GM21423 (cell line): Measurements from ENCODE around the gene NEK6.

Source experiments
- ATAC-seq: cut with Tn5 transposase; IDR thresholded peaks from one replicate; pipeline ENCODE4 v1.9.1; 2021; ENCODE audit warnings: mild to moderate bottlenecking, moderate library complexity; ENCODE audit not compliant: unreplicated experiment

The NEK6 gene

DNA sequence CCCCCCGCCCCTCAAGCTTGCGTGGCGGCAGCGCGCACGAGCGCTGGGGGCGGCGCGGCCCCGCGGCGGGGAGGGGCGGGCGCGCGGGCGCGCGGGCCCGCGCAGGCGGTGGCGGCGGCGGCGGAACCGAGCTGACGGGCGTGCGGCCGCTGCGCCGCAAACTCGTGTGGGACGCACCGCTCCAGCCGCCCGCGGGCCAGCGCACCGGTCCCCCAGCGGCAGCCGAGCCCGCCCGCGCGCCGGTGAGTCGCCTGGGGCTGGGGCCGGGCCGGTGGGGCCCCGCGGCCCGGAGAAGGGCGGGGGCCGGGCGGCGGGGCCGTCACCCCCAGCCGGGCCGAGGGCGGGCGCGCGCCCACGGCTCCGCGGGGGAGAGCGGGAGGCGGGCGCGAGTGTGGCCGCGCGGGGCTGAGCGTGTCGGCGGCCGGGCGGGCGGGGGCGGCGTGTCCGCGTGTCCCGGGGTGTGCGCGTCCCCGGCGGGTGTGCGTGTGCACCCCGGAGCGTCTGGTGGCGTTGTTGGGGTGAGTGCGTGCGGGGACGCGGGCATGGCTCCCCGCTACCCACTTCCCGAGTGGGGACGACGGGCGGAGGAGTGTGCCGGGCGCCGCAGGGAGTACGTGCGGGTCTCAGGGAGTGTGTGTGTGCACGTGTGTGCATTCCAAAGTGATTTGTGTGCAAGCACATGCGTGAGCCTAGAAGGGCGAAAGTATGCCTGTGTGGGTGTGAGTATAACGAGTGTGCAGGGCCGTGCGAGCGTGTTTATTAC, at the start of gene NEK6:
Gene NEK6, plus strand, starts transcription at position 106 of the 763 bp plus-strand sequence. CDS start 44,016 bp downstream, outside the sequence.
- no peak for ATAC-seq

DNA sequence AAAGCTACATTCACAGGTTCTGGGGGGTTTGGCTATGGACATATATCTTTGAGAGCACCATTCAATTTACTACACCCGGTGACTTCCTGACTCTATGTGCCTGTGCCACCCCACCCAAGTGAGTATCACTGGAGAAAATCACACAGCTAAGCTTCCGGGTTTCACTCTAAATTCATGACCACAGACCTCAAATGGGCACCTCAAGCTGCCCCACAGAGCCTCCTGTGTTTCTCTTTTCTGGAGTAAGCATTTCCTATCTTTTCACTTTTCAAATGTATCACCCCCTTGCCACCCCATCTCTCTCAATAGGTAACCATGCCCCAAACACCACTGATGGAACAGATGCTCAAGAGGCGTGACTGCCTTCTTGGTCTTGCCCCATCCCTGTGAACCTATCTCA, 49.2 kb upstream of the NEK6 start:
- peak; percentile 41 for ATAC-seq

DNA sequence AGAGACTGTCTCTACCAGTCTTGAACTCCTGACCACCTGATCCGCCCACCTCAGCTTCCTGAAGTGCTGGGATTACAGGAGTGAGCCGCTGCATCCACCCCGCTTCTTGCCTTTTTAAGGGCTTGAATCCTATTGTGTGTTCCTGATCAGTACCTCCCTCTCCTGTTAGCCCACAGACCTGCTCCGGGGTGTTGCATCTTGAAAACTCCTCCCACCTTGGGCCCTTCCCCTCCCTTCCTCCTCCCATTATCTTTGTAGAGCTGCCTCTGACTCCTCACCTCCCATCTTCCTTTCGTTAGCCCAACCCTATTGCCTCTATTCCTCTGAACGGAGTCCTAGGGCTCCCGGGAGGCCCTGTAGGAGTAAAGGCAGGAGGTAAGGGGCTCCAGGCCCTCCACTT, 48.5 kb upstream of the NEK6 start:
- ATAC-seq, result no peak

- no peak for ATAC-seq
Measured at GRCh38 chr9:124209774-124210173, 48.0 kb upstream of the NEK6 start.

DNA sequence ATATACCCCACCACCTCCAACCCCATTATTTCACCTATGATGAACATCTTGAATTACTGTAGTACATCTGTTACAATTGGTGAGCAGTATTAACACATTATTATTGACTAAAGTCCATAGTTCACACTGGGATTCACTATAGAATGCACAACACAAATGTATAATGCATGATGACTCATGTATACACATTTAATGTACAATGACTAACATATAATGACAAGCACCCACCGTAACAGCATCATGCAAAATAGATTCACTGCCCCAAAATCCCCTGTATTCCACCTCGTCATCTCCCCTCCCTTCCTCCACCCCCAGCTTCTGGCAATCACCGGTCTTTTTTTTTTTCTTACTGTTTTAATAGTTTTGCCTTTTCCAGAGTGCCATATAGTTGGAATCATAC, 47.1 kb upstream of the NEK6 start:
- no peak for ATAC-seq

DNA sequence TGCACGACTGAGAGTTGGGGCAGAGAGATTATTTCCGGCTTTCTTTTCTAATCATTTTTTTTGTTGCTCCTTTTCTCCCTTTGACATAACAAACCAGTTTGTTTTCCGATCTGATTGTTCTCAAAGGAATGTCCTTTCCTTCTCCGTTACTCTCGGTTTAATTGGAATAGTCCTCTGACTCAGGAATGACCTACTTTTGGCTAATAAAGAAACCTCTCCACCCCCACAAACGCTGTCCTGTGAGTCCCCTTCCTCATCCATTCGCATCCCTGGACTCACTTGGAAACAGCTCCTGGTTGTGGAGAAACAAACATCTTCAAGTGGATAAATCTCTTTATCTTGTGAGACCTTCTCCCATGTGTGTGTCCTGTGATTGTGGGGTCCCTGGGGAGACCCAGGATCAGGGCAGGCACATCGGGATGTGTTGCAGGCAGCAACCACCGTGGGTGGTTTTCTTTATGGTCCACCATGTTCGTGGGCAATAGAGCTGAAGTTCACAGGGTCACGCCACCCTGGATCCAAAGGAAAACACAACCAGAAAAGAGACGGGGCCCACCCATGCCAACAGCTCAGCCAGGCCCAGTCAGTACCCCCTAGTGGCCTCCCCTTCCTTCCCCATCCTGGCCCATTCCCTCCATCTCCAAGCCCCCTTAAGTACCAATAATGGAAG, 45.2 kb upstream of the NEK6 start:
- no peak for ATAC-seq

DNA sequence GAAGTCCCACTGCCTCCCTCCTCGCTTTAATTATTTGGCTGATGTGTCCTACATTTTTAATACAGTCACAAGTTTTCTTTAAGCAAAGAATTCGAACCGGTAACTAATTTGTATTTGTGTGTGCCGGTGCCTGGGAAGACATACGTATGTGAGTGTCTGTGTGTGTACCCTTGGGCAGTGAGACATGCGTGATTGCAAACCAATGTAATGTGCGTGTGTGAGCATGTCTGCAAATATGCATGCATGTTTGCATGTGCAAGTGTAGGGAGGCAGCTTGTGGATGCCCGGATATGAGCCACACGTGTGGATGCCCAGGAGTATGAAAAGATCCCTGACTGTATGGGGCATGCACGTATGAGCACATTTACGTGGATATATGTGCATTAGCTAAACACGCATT, 44.4 kb upstream of the NEK6 start:
- ATAC-seq, result no peak

- no peak for ATAC-seq
Measured at GRCh38 chr9:124214116-124214515, 43.6 kb upstream of the NEK6 start.

GRCh38 chr9:124214596-124215367, 43.0 kb upstream of the NEK6 start:
- no peak for ATAC-seq

DNA sequence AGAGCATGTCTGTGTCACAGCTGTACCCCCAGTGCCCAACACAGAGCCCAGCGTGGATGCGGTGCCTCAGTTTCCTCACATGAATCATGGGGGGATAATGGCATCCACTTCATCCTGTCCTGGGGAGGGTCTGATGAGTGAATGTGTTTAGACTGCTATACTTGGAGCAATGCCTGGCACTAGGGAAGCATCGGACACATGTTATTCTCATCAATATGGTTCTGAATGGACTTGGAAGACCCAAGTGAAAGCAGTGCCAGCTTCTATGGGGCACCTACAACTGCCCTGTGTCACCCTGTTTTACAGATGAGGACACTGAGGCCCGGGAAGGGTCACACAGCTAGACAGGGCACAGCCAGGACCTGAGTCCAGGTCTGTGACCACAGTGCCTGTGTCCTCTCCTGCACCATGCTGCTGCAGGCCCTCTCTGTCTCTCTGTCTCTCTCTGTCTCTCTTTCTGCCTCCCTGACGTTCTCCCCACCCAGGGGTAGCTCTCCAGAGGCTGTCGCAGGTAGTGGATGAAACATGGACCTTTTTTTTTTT, 42.3 kb upstream of the NEK6 start:
- ATAC-seq, result no peak

- no peak for ATAC-seq
Measured at GRCh38 chr9:124215956-124216355, 41.8 kb upstream of the NEK6 start.

DNA sequence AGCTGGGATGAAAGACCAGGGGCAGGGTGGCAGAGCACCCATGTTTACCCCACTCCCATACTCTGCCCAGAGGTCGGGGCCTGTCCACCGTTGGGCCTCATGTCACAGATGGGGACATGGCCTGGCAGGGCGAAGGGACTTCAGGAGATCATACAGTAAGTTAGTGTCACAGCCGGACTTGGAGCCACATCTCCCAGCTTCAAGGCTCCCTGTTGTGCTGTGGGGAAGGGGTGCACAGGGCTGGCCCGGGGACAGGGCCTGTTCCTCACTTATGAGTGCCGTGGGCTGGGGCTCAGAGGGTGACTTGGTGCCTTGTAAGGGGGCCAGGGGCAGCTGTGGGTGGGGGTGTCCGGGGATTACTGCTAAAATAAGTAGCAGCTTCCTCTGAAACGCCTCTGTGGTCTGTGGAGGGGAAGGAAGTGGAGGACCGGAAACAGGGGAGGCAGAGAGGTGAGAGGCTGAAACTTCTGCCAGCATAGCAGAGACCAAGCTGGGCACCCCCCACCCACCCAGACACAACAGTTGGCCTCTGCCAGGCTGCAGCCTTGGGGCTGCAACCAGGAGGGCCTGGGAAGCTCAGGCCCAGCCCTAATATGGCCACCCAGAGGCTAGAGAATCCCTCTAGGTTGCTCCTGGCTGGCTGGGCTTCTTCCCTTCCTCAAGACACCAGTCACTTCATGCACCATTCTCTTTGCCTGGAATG, 41.1 kb upstream of the NEK6 start:
- ATAC-seq, result peak; percentile 31

- ATAC-seq, result no peak
Measured at GRCh38 chr9:124217836-124218437, 39.8 kb upstream of the NEK6 start.

- ATAC-seq, result peak; percentile 63
Measured at GRCh38 chr9:124218438-124218982, 39.2 kb upstream of the NEK6 start.

GRCh38 chr9:124218987-124219461, 38.7 kb upstream of the NEK6 start:
- ATAC-seq, result peak; percentile 13

- ATAC-seq, result no peak
Measured at GRCh38 chr9:124220946-124221451, 36.8 kb upstream of the NEK6 start.

GRCh38 chr9:124221676-124222075, 36.1 kb upstream of the NEK6 start:
- ATAC-seq, result no peak

- ATAC-seq, result no peak
Measured at GRCh38 chr9:124222109-124222508, 35.6 kb upstream of the NEK6 start.

- ATAC-seq, result no peak
Measured at GRCh38 chr9:124222918-124223720, 34.6 kb upstream of the NEK6 start.
